Measurements from ENCODE around the gene GNMT. TPM values are rescaled to one million over a fixed set of nuclear protein-coding genes. Genes with fewer than 3 reads are reported as not detected.

GNMT gene
- total and polyA plus RNA-seq, 9 of the 15 experiments (the other 6 are each of a cell fraction or from before 2014, with no cell fraction given) = 0.11 to 0.29 (median 0.15) TPM; not detected in 6

- intact Hi-C loops (cut with micrococcal nuclease) = loop anchor here (1.0 to 2.0 kb wide), 2 partner anchors 36 to 49 kb away; partner anchors contain the start of genes CNPY3 and KLHDC3
- Histone ChIP-seq H3K9me3 (replicated peaks; ENCODE audit: control insufficient read depth, insufficient read depth, low read depth, low read length) (no peaks in the 10 kb centered on the region), H3K4me2 (ENCODE audit: insufficient read depth, low read length) (peak overlapping the region; percentile 90), H3K36me3 (ENCODE audit: control insufficient read depth, insufficient read depth, low read length) (peaks cover 32% of the 10 kb centered on the region), H3K27me3 (ENCODE audit: control insufficient read depth in 2 of 2, insufficient read depth in 2 of 2, low read length in 2 of 2) (no peaks in the 10 kb centered on the region), H3K27ac (ENCODE audit: extremely low read depth, low read depth, low read length) (peak overlapping the region; percentile 88), H3K4me3 (peak overlapping the region; percentile 95), H3K9ac (ENCODE audit: insufficient read depth in 1 of 2, low read depth in 2 of 2, low read length in 2 of 2) (peak overlapping the region; percentile 96 to 100), H2AFZ (ENCODE audit: low read depth, low read length) (no peak overlapping the region; the same call in 1 of the 2 replicates), H3K9me1 (ENCODE audit: control insufficient read depth, insufficient read depth, low read length) (no peaks in the 10 kb centered on the region), H4K20me1 (replicated peaks; ENCODE audit: control insufficient read depth, insufficient read depth, low read length) (peaks cover 5% of the 10 kb centered on the region; the same call in 1 of the 2 replicates), H3K4me1 (replicated peaks in 1 of 2; ENCODE audit: control insufficient read depth in 2 of 2, insufficient read depth in 2 of 2, low read length in 2 of 2) (peaks cover 21 to 32% of the 10 kb centered on the region in 2 experiments; a peak in 4 of 5 replicates), H3K79me2 (ENCODE audit: control insufficient read depth, insufficient read depth, low read length) (peaks cover 46% of the 10 kb centered on the region)
- no TSS peak for BruUV-seq (replicated peaks)
- ChIA-PET POLR2A (interaction anchor here (0.5 to 2.5 kb wide), 11 partner anchors 8 to 1267 kb away, joined by 3 to 13 read pairs (median 8); partner anchors contain the start of genes CNPY3, KLHDC3, MEA1 and RPL7L1), CTCF (ENCODE audit: low intra/inter-chr PET ratio) (no interaction called here)
- FAIRE-seq (no peak), ATAC-seq (peak; percentile 78), DNase-seq (ENCODE audit: extremely low read depth in 1 of 4, low spot score in 3 of 4) (peak; percentile 79 to 83 (median 82))
- in situ Hi-C loops (cut with MboI) = no loop called here
- WGBS (ENCODE audit: insufficient coverage, low coverage, missing lambda C conversion rate) = under 1% methylated on average over 28 of the region's 28 CpGs
- peak; percentile 35; the same call in 1 of the 2 replicates for TF ChIP-seq CREM (IDR thresholded peaks at IDR 0.05; ENCODE audit: low read depth)
- peak in 1 of 2 experiments; percentile 12; a peak in 2 of 4 replicates for TF ChIP-seq MAZ (CRISPR knock-in tag; conservative IDR thresholded peaks at IDR 0.05 in 1 of 2, IDR thresholded peaks at IDR 0.05 in 1 of 2)
- TF ChIP-seq ZNF24 (IDR thresholded peaks at IDR 0.05) = no peak
- TF ChIP-seq PRDM10 (IDR thresholded peaks at IDR 0.05; ENCODE audit: partially characterized antibody) = peak; percentile 34
- 0 out of 2 replicates have a peak, but pooled peaks have one; percentile 54 for TF ChIP-seq RBM14 (IDR thresholded peaks at IDR 0.05; ENCODE audit: borderline replicate concordance, insufficient read depth, low read depth, low read length)
- peak; percentile 82; the same call in 1 of the 2 replicates for TF ChIP-seq ESRRA (IDR thresholded peaks at IDR 0.05; ENCODE audit: borderline replicate concordance, low read depth)
- 0 out of 2 replicates have a peak, but pooled peaks have one; percentile 16 for TF ChIP-seq FOXP4 (CRISPR knock-in tag; IDR thresholded peaks at IDR 0.05; ENCODE audit: borderline replicate concordance)
- TF ChIP-seq, protein P1, sequence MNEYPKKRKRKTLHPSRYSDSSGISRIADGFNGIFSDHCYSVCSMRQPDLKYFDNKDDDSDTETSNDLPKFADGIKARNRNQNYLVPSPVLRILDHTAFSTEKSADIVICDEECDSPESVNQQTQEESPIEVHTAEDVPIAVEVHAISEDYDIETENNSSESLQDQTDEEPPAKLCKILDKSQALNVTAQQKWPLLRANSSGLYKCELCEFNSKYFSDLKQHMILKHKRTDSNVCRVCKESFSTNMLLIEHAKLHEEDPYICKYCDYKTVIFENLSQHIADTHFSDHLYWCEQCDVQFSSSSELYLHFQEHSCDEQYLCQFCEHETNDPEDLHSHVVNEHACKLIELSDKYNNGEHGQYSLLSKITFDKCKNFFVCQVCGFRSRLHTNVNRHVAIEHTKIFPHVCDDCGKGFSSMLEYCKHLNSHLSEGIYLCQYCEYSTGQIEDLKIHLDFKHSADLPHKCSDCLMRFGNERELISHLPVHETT (CRISPR knock-in tag; conservative IDR thresholded peaks at IDR 0.05 in 1 of 2, IDR thresholded peaks at IDR 0.05 in 1 of 2) = peak in 1 of 2 experiments; percentile 14; a peak in 1 of 4 replicates
- TF ChIP-seq ZNF143 (CRISPR knock-in tag; IDR thresholded peaks at IDR 0.05) = peak; percentile 63
- TF ChIP-seq NR1H2 (CRISPR knock-in tag; IDR thresholded peaks at IDR 0.05) = peak; percentile 79; the same call in 1 of the 2 replicates
- no peak for TF ChIP-seq GTF2B (IDR thresholded peaks at IDR 0.05; ENCODE audit: extremely low read depth, insufficient read length)
- no peak for TF ChIP-seq JUN (IDR thresholded peaks at IDR 0.05; ENCODE audit: borderline replicate concordance, low read depth, low read length)
- TF ChIP-seq JUN (CRISPR knock-in tag; IDR thresholded peaks at IDR 0.05; ENCODE audit: borderline replicate concordance) = peak; percentile 54; the same call in 1 of the 2 replicates
Measured at GRCh38 chr6:42978487-42978838, 17.9 kb downstream of the GNMT start.

Data from K562 (cell line).